Right cardiac atrium (tissue), 5 donors: ENCODE measurements around the gene UBE2G1. TPM values are rescaled to one million over a fixed set of nuclear protein-coding genes. Genes with fewer than 3 reads are reported as not detected.
"Not testable (repeated sequence)": the region's sequence is repeated elsewhere in the genome, so short reads cannot be mapped to it uniquely, and the experiment has no call there.

Experiments used
- ATAC-seq, 2 donors: fragments of 200-7000 bp; cut with Tn5 transposase; one replicate each; pipeline versions ENCODE4 v1.8.0 to v1.9.1; 2020; ENCODE audit warnings: moderate library complexity in 2 of 2, mild to moderate bottlenecking in 1 of 2
- DNase-seq, 3 donors: peaks; one replicate each; pipeline ENCODE4 v3.0.0-alpha.2; 2020
- H3K27ac ChIP-seq: one replicate; pipeline ENCODE4 v1.5.1; 2013; ENCODE audit warnings: mild to moderate bottlenecking, low read length, control low read depth, moderate library complexity
- H3K27me3 ChIP-seq: one replicate; pipeline ENCODE4 v1.6.1; 2013; ENCODE audit not compliant: control insufficient read depth, insufficient read depth
- H3K4me1 ChIP-seq: one replicate; pipeline ENCODE4 v1.6.1; 2013; ENCODE audit warnings: low read length; ENCODE audit not compliant: control insufficient read depth, insufficient read depth
- H3K4me3 ChIP-seq: one replicate; pipeline ENCODE4 v1.5.1; 2013; ENCODE audit warnings: low read length, control low read depth
- H3K9me3 ChIP-seq: one replicate; pipeline ENCODE4 v1.6.1; 2013; ENCODE audit warnings: low read length; ENCODE audit not compliant: control insufficient read depth
- WGBS: extraction: QIAGEN DNeasy Blood & Tissue Kit; methylation state at CpG from one replicate; pipeline ENCODE4 v1.1.7; 2013; 5-methylcytosine and 5-hydroxymethylcytosine counted together
- intact Hi-C, 4 donors: fragments of 100-400 bp; cut with DNase I; formaldehyde crosslinking; loops; one replicate each; pipeline versions ENCODE4 v1.11.0 to v1.14.0; 2022 to 2023
- polyA plus RNA-seq: library from polyadenylated mRNA; stranded (reverse); fragments of 200-250 nt; gene quantifications from one replicate; pipeline ENCODE4 v1.2.3, GENCODE V29; 2013
- total RNA-seq, 4 donors: library from RNA; stranded (reverse); fragmentation: NEBNext Ultra II Directional; extraction: Animal tissue kit (Norgen Biotek cat#: 25700); gene quantifications; one replicate each; pipeline ENCODE4 v1.2.1, GENCODE V29; 2021
- donor health status: healthy with polysubstance abuse.
- donor health status: DM: no; HTN: yes; CAD: no.
- donor health status: DM: no; HTN: no; CAD: no.
- donor health status: DM: no; HTN: yes; CAD: no; lungs with severe emphysema.
- donor health status: DM: yes; HTN: yes; CAD: no.

The UBE2G1 gene
- total and polyA plus RNA-seq, 5 donors = 24.0 to 55.1 (median 51.2) TPM

- Histone ChIP-seq H3K4me1 (no peaks in the 10 kb centered on the region), H3K4me3 (no peak overlapping the region), H3K9me3 (no peaks in the 10 kb centered on the region), H3K27ac (no peak overlapping the region), H3K27me3 (no peaks in the 10 kb centered on the region)
- ATAC-seq (no peak), DNase-seq (no peak)
- WGBS = 88% methylated on average over 3 of the region's 3 CpGs
- intact Hi-C loops = no loop called here
Measured at GRCh38 chr17:4395111-4395478, 28.6 kb upstream of the UBE2G1 start.

- H3K27ac ChIP-seq = no peak overlapping the region
- WGBS = 86% methylated on average over 5 of the region's 5 CpGs
- ATAC-seq = no peak
- no peaks in the 10 kb centered on the region for H3K27me3 ChIP-seq
- no peak overlapping the region for H3K4me3 ChIP-seq
- H3K4me1 ChIP-seq = no peaks in the 10 kb centered on the region
- intact Hi-C loops = no loop called here
- no peak for DNase-seq
- no peaks in the 10 kb centered on the region for H3K9me3 ChIP-seq
Measured at GRCh38 chr17:4394208-4395110, 28.0 kb upstream of the UBE2G1 start.

GRCh38 chr17:4393806-4394205, 27.3 kb upstream of the UBE2G1 start:
- WGBS = 66% methylated on average over 7 of the region's 7 CpGs
- ATAC-seq (no peak), DNase-seq (no peak)
- Histone ChIP-seq H3K4me1 (no peaks in the 10 kb centered on the region), H3K9me3 (no peaks in the 10 kb centered on the region), H3K27me3 (no peaks in the 10 kb centered on the region), H3K4me3 (no peak overlapping the region), H3K27ac (no peak overlapping the region)
- intact Hi-C loops = no loop called here

GRCh38 chr17:4389079-4389478, 22.6 kb upstream of the UBE2G1 start:
- Histone ChIP-seq H3K4me3 (no peak overlapping the region), H3K27ac (no peak overlapping the region), H3K4me1 (no peaks in the 10 kb centered on the region), H3K9me3 (no peaks in the 10 kb centered on the region), H3K27me3 (no peaks in the 10 kb centered on the region)
- no peak for DNase-seq
- ATAC-seq = no peak
- WGBS = 77% methylated on average over 8 of the region's 8 CpGs
- intact Hi-C loops = no loop called here

- DNase-seq = no peak
- Histone ChIP-seq H3K4me3 (no peak overlapping the region), H3K4me1 (no peaks in the 10 kb centered on the region), H3K27ac (no peak overlapping the region), H3K27me3 (no peaks in the 10 kb centered on the region), H3K9me3 (no peaks in the 10 kb centered on the region)
- no peak for ATAC-seq
- intact Hi-C loops = no loop called here
- 93% methylated on average over 5 of the region's 5 CpGs for WGBS
Measured at GRCh38 chr17:4387137-4387536, 20.7 kb upstream of the UBE2G1 start.

GRCh38 chr17:4386406-4386805, 19.9 kb upstream of the UBE2G1 start:
- intact Hi-C loops = no loop called here
- Histone ChIP-seq H3K9me3 (no peaks in the 10 kb centered on the region), H3K27ac (no peak overlapping the region), H3K27me3 (no peaks in the 10 kb centered on the region), H3K4me3 (no peak overlapping the region), H3K4me1 (no peaks in the 10 kb centered on the region)
- 62% methylated on average over 2 of the region's 2 CpGs for WGBS
- no peak for DNase-seq
- ATAC-seq = no peak

- H3K27me3 ChIP-seq = no peaks in the 10 kb centered on the region
- no peak for DNase-seq
- no peak for ATAC-seq
- no peak overlapping the region for H3K4me3 ChIP-seq
- no peaks in the 10 kb centered on the region for H3K9me3 ChIP-seq
- no peak overlapping the region for H3K27ac ChIP-seq
- 72% methylated on average over 7 of the region's 7 CpGs for WGBS
- no peaks in the 10 kb centered on the region for H3K4me1 ChIP-seq
- intact Hi-C loops = no loop called here
Measured at GRCh38 chr17:4381690-4382671, 15.5 kb upstream of the UBE2G1 start.

- Histone ChIP-seq H3K9me3 (no peaks in the 10 kb centered on the region), H3K4me1 (no peaks in the 10 kb centered on the region), H3K27ac (no peak overlapping the region), H3K27me3 (no peaks in the 10 kb centered on the region), H3K4me3 (no peak overlapping the region)
- 88% methylated on average over 1 of the region's 1 CpG for WGBS
- intact Hi-C loops = no loop called here
- no peak for ATAC-seq
- no peak for DNase-seq
Measured at GRCh38 chr17:4378626-4379025, 12.2 kb upstream of the UBE2G1 start.

GRCh38 chr17:4377247-4377646, 10.8 kb upstream of the UBE2G1 start:
- intact Hi-C loops, DNase-seq, H3K27me3 ChIP-seq, H3K4me3 ChIP-seq, ATAC-seq, H3K27ac ChIP-seq, H3K4me1 ChIP-seq, H3K9me3 ChIP-seq: not testable (repeated sequence)
- 81% methylated on average over 7 of the region's 7 CpGs for WGBS

GRCh38 chr17:4375796-4376440, 9.4 kb upstream of the UBE2G1 start:
- H3K4me3 ChIP-seq, H3K4me1 ChIP-seq, H3K27me3 ChIP-seq, ATAC-seq, H3K27ac ChIP-seq, DNase-seq, intact Hi-C loops, H3K9me3 ChIP-seq: not testable (repeated sequence)
- 83% methylated on average over 14 of the region's 14 CpGs for WGBS
